ENCODE data around the gene PCBP1.
"Not testable (repeated sequence)": the region's sequence is repeated elsewhere in the genome, so short reads cannot be mapped to it uniquely, and the experiment has no call there.

Gene PCBP1

DNA sequence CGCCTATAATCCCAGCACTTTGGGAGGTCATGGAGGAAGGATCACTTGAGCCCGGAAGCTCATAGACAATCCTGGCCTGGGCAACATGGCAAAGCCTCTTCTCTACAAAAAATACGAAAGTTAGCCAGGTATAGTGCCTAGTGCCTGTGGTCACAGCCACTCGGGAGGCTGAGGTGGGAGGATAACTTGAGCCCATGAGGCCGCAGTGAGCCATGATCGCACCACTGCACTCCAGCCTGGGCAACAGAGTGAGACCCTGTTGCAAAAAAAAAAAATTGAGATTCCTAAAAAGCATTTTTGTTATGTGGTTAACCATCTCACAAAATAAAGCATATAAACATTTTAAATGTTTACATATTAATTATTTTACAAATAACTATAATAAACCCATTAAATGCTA is 13.9 kb downstream of the PCBP1 start:
- DNase-seq: no peak

DNA sequence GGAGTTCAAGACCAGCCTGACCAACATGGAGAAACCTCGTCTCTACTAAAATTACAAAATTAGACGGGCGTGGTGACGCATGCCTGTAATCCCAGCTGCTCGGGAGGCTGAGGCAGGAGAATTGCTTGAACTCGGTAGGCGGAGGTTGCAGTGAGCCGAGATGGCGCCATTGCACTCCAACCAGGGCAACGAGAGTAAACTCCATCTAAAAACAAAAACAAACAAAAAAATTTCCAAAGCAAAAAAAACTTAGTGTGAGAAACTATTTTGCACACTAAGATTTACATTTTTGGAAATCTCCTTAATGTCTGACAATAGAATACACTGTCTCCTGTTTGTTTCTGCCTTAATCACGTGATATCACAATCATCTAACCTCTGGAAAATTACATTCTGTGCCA is 14.4 kb downstream of the PCBP1 start:
- not testable (repeated sequence) for DNase-seq

DNA sequence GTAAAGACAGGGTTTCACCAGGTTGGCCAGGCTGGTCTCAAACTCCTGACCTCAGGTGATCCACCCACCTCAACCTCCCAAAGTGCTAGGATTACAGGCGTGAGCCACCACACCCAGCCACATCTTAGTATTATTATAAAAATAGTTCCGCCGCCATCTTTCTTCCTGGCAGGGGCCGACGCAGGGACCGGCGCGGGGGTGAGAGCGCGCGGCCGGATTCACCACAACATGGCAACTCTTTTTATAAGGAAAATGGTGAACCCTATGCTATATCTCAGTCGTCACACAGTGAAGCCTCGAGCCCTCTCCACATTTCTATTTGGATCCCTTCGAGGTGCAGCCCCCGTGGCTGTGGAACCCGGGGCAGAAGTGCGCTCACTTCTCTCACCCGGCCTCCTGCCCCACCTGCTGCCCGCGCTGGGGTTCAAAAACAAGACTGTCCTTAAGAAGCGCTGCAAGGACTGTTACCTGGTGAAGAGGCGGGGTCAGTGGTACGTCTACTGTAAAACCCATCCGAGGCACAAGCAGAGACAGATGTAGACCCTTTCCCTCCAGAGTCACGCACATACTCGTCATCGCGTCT is 15.1 kb downstream of the PCBP1 start:
- DNase-seq: not testable (repeated sequence)

DNA sequence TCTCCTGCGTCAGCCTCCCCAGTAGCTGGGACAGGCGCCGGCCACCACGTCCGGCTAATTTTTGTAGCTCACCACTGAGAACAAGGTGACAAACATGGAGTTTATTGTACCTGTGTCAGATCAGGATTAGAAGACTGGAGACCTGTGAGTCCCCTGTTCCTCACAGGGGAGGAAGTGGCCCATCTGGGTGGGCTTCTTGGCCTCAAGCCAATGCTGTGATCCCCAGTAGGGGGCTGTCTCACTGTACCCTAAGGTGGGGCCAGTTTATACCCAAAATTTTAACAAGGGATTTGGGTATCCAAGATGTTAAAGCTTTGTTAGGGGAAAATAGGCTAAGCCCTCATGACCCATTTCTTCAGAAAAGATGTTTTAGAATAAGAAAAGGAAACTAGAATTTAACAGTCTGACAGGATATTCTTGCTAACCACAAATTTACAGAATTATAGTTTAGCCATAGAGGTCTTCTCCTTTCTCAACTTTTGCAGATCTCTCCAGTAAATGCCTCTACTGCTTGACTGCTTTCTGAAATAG is 16.3 kb downstream of the PCBP1 start:
- peak; percentile 60 for DNase-seq

DNA sequence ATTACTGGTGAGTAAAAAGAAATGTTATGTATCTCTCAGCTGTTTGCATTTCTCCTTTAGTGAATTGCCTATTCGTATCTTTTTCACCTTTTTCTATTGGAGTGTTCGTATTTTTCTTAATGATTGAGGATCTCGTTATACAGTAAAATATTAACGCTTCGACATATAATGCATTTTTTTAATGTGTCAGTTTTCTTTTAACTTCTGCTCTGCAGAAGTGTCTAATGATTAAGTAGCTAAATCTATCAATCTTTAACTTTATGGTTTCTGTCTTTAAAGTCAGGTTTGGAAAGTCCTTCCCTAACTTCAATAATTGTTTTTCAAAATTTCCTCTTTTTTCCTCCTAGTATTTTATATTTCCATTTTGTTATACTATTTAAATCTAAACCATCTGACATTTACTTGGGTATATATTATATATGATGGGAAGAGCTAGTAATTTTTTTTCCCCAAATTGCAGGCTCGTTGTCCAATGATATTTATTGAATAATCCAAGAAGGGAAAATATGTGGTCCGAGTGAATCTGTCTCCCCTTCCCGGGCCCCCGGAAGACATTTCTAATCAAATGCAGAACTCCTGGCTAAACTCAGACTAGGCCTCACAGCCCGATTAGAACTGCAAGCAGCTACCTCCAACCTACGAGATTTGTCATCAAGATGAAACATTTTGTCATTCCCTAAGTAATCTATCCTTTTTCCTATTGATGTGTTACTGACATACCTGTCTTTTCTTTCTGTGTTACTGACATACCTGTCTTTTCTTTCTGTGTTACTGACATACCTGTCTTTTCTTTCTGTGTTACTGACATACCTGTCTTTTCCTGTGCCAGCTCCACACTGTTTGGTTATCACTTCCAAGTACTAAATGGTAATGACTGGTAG is 17.2 kb downstream of the PCBP1 start:
- peak; percentile 77 for DNase-seq

DNA sequence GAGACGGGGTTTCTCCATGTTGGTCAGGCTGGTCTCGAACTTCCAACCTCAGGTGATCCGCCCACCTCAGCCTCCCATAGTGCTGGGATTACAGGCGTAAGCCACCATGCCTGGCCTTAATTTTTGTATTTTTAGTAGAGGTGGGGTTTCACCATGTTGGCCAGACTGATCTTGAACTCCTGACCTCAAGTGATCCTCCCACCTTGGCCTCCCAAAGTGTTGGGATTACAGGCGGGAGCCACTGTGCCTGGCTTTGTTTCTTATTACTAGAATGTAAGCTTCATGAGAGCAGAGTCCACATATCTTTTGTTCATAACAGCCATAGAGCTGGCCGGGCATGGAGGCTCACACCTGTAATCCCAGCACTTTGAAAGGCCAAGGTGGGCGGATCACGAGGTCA is 18.9 kb downstream of the PCBP1 start:
- not testable (repeated sequence) for DNase-seq

DNA sequence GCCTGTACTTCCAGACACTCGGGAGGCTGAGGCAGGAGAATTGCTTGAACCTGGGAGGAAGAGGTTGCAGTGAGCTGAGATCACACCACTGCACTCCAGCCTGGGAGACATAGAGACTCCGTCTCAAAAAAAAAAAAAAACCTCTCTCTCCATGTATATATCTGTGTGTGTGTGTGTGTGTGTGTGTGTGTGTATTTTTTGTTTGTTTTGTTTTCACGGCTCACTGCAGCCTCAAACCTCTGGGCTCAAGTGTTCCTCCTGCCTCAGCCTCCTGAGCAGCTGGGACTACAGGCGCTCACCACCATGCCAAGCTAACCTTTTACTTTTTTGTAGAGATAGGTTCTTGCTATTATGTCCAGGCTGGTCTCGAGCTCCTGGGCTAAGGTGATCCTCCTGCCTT is 23.1 kb downstream of the PCBP1 start:
- DNase-seq: not testable (repeated sequence)

DNA sequence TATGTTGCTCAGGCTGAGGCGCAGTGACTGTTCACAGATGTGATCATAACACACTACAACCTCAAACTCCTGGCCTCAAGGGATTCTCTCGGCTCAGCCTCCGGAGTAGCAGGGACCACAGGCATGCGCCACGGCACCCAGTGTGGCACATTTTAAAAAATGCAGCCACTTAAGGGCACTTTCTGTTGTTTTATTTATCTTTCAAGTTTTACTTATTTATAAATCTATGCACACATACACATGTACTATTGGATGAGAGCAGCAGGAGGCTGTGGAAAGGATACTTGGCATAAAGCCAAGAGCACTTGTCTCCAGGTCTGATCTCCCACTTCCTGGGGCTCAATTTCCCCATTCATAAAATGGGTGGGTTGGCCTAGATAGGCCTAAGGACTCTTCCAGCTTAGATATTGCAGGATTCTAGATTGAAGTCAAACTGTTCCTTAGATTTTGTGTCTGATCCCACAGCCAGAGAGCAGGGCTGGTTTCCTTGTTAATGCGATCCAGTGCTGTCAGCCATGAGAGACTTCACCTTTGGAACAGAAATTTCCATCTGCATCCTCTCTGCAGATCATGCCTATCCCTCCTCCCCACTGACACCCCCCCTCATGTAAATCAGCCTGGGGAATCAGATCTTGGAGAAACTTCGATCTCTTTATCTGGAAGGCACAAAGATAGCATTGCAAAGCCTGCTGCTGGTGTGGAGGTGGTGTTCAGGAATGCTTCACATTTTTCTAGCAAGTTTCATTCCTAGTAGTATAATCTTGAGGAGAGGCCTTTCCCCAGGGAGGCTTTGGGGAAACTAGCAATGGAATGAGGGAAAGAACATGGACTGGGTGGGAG is 24.7 kb downstream of the PCBP1 start:
- no peak for DNase-seq

DNA sequence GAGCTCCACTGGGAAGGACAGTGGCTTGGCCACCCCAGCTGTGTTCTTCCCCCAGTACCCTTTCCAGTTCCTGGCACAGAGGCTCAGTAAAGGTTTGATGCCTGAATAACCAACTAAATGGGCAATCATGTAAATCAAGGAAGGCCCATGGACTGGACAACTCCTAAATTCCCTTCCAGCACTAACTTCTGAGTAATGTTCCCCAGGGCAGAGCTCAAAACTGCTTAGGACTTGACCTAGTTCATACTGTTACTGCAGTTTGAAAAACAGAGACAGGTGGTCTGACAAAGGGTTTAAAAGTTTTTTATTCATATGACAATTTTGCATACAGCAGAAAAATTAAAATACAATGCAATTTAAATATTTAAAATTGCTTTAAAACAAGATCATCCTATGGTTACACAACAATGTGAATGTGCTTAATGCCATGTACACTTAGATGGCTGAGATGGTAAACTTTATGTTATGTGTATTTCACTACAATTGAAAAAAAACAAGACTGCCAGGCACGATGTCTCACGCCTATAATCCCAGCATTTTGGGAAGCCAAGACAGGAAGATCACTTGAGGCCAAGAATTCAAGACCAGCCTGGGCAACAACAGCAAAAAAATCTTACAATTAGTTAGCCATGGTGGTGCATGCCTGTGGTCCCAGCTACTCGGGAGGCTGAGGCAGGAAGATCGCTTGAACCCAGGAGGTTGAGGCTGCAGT is 26.2 kb downstream of the PCBP1 start:
- no peak for DNase-seq

DNA sequence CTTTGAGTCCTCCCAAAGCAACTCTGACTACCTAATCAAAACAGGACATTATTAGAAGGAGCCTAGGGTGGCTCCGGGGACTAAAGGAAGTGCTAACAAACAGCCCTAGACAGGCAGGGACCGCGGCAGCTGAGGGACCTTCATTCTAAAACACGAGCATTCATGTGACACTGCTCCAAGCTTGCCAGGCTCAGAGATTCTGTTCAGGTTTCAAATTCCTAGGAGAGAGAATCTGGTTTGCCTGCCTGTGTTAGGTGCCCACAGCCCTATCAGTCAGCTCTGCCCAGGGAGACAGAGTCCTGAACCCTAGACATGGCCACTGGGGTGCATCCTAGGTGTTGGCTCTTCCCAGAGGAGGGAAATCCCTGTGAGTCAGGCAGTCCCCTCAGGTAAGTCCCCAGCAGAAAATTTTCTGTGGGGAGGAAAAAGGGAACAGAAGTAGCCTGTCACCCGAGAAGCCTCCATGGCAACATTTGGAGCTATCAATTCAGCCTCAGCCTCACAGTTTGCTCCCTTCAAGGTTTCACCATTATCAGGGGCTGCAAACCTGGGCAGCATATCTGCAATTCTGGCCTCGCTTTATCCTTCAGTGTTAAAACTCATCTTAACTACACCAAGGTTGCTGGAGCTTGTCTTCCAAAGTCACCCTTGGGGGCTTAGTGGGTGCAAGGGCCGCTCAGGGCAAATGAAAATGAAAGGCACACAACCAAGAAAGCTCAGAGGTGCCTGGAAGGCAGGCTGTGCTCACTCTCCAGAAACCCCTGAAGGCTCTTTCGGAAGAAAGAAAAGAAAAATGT is 28.6 kb downstream of the PCBP1 start:
- DNase-seq: no peak

DNA sequence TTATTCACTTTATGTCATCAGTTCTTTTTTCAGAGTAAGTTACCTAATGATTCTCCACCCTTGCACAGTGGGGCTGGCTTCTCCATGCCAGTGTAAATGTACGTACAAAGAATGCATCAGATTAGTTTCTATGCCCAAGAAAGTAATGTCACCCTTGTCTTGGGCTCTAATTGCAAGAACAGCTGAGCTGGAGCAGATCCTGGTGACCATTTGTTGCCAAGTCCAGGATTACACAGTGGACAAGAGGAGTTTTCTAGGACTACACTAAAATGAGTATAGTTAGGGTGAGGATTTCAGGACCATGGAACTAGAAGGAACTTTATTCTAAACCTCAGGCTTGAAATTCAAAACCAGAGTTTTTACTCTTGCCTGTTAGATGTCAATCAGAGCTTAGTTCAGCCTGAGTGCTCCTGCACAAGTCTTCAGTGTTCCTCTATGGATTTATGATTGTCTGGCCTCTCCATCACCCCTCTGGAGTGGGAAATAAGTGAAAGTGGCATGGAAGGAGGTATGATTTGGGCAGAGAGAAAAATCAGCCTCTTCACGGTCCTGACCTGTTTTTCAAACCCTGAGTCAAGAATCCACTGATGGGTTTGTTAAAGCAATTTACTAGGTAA is 29.8 kb downstream of the PCBP1 start:
- DNase-seq: no peak

DNA sequence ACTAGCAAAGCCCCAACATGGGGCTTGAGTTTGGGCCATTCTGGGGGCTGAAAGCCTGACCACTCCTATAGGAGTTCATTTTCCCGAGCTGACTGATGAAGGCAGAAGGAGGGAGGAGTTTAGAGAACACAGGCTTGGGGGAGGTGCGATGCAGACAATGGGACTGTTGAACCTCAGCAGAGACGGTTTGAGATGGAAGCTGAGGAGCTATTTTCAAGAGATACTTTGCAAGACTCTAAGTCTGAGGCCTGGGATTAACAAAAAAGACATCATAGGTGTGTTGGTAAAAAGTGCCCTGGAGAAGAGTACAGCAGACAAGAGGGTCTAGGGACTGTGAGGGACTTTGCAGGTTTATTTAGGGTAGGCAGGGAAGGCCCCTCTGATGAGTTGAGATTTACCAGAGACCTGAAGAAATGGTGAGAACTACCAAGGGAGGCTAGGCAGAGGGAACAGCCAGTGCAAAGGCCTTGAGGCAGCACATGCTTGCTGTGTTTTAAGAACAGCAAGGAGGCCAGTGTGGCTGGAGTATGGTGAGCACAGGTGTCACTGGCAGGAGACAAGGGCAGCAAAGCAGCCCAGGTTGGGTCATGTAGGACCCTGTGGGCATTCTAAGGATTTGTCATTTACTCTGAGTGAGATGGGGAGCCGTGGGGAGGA is 31.6 kb downstream of the PCBP1 start:
- DNase-seq: no peak

DNA sequence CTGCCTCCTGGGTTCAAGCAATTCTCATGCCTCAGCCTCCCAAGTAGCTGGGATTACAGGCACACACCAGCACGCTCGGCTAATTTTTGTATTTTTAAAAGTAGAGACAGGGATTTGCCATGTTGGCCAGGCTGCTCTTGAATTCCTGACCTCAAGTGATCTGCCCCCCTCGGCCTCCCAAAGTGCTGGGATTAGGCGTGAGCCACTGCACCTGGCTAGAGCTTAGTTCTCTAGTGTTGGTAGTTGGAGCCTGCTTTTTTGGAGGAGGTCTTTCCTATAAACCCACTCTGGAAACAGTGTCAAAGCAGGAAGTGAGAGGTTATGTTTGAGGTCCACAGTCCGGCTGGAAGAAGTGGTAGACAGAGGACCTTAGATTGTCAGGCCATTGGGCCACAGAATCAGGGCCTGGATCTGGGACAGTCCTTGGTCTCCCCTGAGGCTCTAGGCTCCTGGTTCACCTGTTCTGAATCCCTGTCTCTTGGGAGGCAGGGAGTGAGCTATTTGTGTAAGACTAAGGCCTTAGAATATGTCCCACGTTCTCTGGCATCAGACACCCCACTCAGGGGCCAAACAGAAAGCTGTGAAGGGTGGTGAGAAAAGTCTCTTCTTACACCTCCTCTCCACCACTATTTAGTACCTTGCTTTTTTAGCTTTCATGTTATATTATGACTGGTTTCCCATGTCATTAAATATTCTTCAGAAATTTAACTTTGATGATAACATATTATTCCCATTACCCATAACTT is 34.5 kb downstream of the PCBP1 start:
- no peak for DNase-seq

DNA sequence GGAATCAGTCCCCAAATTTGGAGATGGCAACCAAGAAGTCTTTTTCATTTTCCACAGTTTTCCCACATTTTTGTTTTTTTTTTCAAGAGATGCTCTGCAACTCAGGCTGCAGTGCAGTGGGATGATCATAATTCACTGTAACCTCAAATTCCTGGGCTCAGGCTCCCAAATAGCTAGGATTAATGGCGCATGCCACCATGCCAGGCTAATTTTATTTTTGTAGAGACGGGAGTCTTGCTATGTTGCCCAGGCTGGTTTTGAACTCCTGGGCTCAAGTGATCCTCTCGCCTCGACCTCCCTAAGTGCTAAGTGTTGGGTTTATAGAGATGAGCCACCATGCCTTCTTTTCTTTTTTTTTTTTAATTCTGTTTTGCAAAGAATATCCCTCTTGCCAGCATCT is 35.2 kb downstream of the PCBP1 start:
- no peak for DNase-seq

DNA sequence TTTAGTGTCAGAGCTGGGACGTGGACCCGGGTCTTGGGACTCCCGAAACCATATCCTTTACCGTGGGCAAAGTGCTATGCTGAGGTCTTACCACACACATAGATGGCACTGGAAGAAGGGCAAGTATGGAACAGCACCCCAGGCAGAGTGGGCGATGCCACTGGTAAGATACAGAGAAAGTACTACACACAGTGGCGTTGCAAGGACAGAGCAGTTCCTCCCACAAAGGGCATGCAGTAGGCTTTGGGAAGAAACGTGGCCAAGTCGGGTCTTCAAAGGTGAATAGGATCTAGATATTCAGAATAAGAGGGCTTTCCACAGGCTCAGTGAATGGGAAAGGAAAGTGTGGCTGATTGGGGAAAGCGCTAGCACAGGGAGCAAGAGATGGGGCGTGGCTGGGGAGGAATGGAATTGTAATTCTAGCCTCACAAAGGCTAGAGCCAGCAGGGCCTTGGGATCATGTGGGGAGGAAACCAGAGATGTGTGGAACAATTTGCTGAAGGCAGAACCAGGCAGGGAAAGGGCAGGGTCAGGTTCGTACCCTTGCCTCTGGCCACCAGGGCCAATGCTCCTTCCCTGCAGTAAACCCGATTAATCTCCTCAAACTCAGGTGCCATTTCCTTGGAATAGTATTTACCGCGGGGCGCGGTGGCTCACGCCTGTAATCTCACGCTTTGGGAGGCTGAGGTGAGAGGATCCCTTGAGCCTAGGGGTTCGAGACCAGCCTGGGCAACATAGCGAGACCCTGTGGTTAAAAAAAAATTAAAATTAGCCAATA is 36.0 kb downstream of the PCBP1 start:
- no peak for DNase-seq

DNA sequence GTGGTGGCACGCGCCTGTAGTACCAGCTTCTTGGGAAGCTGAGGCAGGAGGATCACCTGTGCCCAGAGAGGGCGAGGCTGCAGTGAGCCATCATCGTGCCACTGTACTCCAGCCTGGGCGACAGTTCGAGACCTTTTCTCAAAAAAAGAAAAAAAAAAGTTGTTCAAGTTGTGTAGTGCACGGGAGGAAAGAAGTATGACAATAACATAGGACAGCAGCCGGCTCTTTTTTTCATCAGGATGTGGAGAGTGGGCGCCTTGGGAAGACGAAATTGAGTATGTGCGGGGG is 36.5 kb downstream of the PCBP1 start:
- no peak for DNase-seq

DNA sequence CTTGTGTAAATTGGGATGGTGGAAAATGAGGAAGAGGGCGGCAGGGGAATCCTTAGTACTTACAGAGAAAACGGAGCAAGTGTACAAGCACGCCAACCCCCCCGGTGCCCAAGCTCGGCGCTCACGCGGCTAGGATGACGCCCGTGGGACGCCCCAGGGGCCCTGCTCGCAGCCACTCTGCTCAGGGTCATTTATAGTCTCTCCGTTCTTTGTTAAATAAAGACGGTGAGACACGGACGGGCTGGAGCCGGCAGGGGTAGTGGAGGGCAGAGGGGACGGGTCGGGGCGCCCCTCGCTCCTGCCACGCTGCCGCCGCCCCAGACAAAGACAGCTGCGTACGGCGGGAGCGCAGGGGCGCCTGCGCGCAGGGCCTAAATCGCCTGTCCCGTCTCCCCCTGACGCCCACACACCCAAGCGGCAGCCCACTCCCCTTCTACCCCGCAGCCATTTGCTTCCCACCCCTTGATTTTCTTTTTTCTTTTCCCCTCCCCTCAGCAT is 37.8 kb downstream of the PCBP1 start:
- DNase-seq: no peak

DNA sequence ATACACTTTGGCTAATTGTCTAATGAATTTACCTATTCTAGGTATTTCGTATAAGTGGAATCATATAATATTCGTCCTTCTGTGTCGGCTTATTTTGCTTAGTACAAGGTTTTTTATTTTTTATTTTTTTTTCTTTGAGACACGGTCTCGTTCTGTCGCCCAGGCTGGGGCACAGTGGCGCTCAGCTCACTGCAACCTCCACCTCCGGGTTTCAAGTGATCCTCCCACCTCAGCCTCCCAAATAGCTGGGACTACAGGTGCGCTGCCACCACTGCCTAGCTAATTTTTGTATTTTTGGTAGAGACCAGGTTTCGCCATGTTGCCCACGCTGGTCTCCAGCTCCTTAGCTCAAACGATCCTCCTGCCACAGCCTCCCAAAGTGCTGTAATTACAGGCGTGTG is 38.2 kb downstream of the PCBP1 start:
- DNase-seq: no peak

DNA sequence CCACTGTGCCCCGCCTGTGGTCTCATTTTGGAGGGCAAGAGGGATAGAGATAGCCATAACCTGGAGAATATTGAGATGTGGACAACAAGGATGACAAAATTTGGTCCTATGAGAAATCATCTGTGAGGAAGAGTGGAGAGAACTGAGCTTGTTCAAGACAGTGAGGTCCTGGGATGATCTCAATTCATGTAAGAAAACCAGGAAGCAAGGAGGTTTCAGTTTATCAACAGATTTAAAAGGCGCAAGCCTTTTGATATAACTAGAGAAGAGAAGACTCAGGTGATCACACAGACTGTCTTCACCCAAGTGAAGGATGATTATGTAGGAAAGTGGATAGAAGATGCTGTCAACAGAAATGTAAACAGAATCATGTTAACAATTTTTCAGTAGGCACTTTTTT is 39.1 kb downstream of the PCBP1 start:
- DNase-seq: no peak
